K562 (cell line): ENCODE data around the gene GATA1. TPM values are rescaled to one million over a fixed set of nuclear protein-coding genes. Genes with fewer than 3 reads are reported as not detected.

ENCODE experiments used
- EP300 ChIP-seq: IDR thresholded peaks from 2 replicates; pipeline ENCODE4 v1.6.1; 2012; ENCODE audit warnings: low read length, improper control_type of control experiment
- HNRNPLL ChIP-seq: fragments of 200-400 bp; formaldehyde crosslinking; IDR thresholded peaks from 2 replicates; pipeline ENCODE4 v1.6.1; 2017; ENCODE audit warnings: low read length, low read depth, mild to moderate bottlenecking; ENCODE audit not compliant: poor library complexity, severe bottlenecking
- MYBL2 ChIP-seq, 2 experiments: fragments of 450-650 bp in 1 of 2; sonication (generic) in 1 of 2; formaldehyde crosslinking in 1 of 2; IDR thresholded peaks; 2 replicates each; pipeline versions ENCODE4 v1.6.1 to v1.8.1; 2017 to 2022; ENCODE audit warnings: borderline replicate concordance in 1 of 2, inconsistent platforms in 1 of 2, low read depth in 1 of 2, mild to moderate bottlenecking in 1 of 2, missing genetic modification reagents in 1 of 2, moderate library complexity in 1 of 2
- RBM25 ChIP-seq: fragments of 200-400 bp; formaldehyde crosslinking; IDR thresholded peaks from 2 replicates; pipeline ENCODE4 v1.6.1; 2018; ENCODE audit warnings: low read length, low read depth, moderate library complexity; ENCODE audit not compliant: severe bottlenecking
- TCF3 ChIP-seq: sonication (generic); formaldehyde crosslinking; IDR thresholded peaks from 2 replicates; pipeline ENCODE4 v1.4.0; 2020; ENCODE audit warnings: mild to moderate bottlenecking, missing genetic modification reagents
- TRIM28 ChIP-seq: fragments of 450-650 bp; IDR thresholded peaks from 2 replicates; pipeline ENCODE4 v1.6.1; 2017
- ZBTB1 ChIP-seq: sonication (generic); formaldehyde crosslinking; IDR thresholded peaks from 2 replicates; pipeline ENCODE4 v1.8.1; 2023; ENCODE audit warnings: missing genetic modification reagents, low read depth, mild to moderate bottlenecking, borderline replicate concordance
- polyA plus RNA-seq, 8 experiments: library from polyadenylated mRNA; depleted of rRNA in 4 of 8; stranded (reverse) in 5 of 8; unstranded in 3 of 8; fragments of >200 nt; fragmentation: Nextera tagmentation in 2 of 8; fragmentation: Illumina TruSeq in 1 of 8; extraction: Ambion mirVana in 2 of 8; extraction: Trizol in 1 of 8; gene quantifications; 2 replicates each; pipeline versions ENCODE4 v1.2.1 to v1.2.3, GENCODE V29; 2011 to 2014; ENCODE audit warnings: inconsistent platforms in 1 of 8, missing spikeins in 1 of 8
- total RNA-seq, 7 experiments: library from RNA; depleted of rRNA in 6 of 7; stranded (reverse); fragments of >200 nt in 6 of 7; fragmentation: Illumina TruSeq in 2 of 7; extraction: Trizol in 2 of 7; gene quantifications; 2 replicates each; pipeline versions ENCODE4 v1.2.1 to v1.2.3, GENCODE V29; 2011 to 2021; ENCODE audit warnings: low replicate concordance in 1 of 7
- TF ChIP-seq, protein P1 (sequence below), 3 experiments: fragments of 200-800 bp in 1 of 3; fragments of 250-450 bp in 1 of 3; fragments of 450-650 bp in 1 of 3; sonication (Bioruptor Pico) in 1 of 3; sonication (Bioruptor generic) in 1 of 3; formaldehyde crosslinking in 1 of 3; IDR thresholded peaks; 2 replicates each; pipeline versions ENCODE4 v1.6.1 to v1.8.0; 2016 to 2022; ENCODE audit warnings: mild to moderate bottlenecking in 2 of 3, missing genetic modification characterization in 2 of 3, missing compliant biosample characterization in 1 of 3, moderate library complexity in 1 of 3
- TF ChIP-seq, protein P2 (sequence below): fragments of 450-650 bp; formaldehyde crosslinking; conservative IDR thresholded peaks from 2 replicates; pipeline ENCODE4 v1.4.0; 2022; ENCODE audit warnings: mild to moderate bottlenecking, missing genetic modification characterization
- TF ChIP-seq, protein P3 (sequence below), 2 experiments: fragments of 200-800 bp in 1 of 2; sonication (Bioruptor generic) in 1 of 2; sonication (generic) in 1 of 2; formaldehyde crosslinking in 1 of 2; IDR thresholded peaks in 1 of 2; conservative IDR thresholded peaks in 1 of 2; 2 replicates each; pipeline versions ENCODE4 v1.5.0 to v1.6.1; 2016 to 2020; ENCODE audit warnings: missing compliant biosample characterization in 1 of 2, missing genetic modification characterization in 1 of 2, missing genetic modification reagents in 1 of 2

GATA1 gene
- total and polyA plus RNA-seq, 9 of the 15 experiments (the other 6 are each of a cell fraction or from before 2014, with no cell fraction given), result 11.9 to 291 (median 116) TPM

GRCh38 chrX:48785540-48786214, 713 bp upstream of the GATA1 start (continued):
- TF ChIP-seq, protein P1, sequence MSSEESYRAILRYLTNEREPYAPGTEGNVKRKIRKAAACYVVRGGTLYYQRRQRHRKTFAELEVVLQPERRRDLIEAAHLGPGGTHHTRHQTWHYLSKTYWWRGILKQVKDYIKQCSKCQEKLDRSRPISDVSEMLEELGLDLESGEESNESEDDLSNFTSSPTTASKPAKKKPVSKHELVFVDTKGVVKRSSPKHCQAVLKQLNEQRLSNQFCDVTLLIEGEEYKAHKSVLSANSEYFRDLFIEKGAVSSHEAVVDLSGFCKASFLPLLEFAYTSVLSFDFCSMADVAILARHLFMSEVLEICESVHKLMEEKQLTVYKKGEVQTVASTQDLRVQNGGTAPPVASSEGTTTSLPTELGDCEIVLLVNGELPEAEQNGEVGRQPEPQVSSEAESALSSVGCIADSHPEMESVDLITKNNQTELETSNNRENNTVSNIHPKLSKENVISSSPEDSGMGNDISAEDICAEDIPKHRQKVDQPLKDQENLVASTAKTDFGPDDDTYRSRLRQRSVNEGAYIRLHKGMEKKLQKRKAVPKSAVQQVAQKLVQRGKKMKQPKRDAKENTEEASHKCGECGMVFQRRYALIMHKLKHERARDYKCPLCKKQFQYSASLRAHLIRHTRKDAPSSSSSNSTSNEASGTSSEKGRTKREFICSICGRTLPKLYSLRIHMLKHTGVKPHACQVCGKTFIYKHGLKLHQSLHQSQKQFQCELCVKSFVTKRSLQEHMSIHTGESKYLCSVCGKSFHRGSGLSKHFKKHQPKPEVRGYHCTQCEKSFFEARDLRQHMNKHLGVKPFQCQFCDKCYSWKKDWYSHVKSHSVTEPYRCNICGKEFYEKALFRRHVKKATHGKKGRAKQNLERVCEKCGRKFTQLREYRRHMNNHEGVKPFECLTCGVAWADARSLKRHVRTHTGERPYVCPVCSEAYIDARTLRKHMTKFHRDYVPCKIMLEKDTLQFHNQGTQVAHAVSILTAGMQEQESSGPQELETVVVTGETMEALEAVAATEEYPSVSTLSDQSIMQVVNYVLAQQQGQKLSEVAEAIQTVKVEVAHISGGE (CRISPR knock-in tag; IDR thresholded peaks at IDR 0.05), result 0 out of 6 replicates have a peak, but pooled peaks of 1 of the 3 experiments have one; percentile 27
- TF ChIP-seq, protein P2, sequence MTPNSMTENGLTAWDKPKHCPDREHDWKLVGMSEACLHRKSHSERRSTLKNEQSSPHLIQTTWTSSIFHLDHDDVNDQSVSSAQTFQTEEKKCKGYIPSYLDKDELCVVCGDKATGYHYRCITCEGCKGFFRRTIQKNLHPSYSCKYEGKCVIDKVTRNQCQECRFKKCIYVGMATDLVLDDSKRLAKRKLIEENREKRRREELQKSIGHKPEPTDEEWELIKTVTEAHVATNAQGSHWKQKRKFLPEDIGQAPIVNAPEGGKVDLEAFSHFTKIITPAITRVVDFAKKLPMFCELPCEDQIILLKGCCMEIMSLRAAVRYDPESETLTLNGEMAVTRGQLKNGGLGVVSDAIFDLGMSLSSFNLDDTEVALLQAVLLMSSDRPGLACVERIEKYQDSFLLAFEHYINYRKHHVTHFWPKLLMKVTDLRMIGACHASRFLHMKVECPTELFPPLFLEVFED (CRISPR knock-in tag), result peak; percentile 64; the same call in 1 of the 2 replicates
- TF ChIP-seq RBM25 (peak; percentile 89), ZBTB1 (CRISPR knock-in tag) (no peak), MYBL2 (IDR thresholded peaks at IDR 0.05; ENCODE audit: low read depth) (no peak), MYBL2 (CRISPR knock-in tag; IDR thresholded peaks at IDR 0.05; ENCODE audit: borderline replicate concordance) (no peak), TCF3 (CRISPR knock-in tag) (peak; percentile 78), HNRNPLL (peak; percentile 82), EP300 (peak; percentile 87), TRIM28 (no peak)
- TF ChIP-seq, protein P3, sequence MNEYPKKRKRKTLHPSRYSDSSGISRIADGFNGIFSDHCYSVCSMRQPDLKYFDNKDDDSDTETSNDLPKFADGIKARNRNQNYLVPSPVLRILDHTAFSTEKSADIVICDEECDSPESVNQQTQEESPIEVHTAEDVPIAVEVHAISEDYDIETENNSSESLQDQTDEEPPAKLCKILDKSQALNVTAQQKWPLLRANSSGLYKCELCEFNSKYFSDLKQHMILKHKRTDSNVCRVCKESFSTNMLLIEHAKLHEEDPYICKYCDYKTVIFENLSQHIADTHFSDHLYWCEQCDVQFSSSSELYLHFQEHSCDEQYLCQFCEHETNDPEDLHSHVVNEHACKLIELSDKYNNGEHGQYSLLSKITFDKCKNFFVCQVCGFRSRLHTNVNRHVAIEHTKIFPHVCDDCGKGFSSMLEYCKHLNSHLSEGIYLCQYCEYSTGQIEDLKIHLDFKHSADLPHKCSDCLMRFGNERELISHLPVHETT (CRISPR knock-in tag; conservative IDR thresholded peaks at IDR 0.05 in 1 of 2, IDR thresholded peaks at IDR 0.05 in 1 of 2), result 0 out of 4 replicates have a peak, but pooled peaks of 1 of the 2 experiments have one; percentile 37
